SU-DHL-6 (cell line): ENCODE measurements around the gene OPRM1.

Experiments
- EZH2phosphoT487 ChIP-seq: fragments of 200-600 bp; sonication (generic), shearing (Covaris generic); conservative IDR thresholded peaks from 2 replicates; pipeline ENCODE4 v1.6.1; 2018; ENCODE audit warnings: mild to moderate bottlenecking, antibody characterized with exemption, low read length, moderate library complexity, mixed read lengths
- TF ChIP-seq, protein P1 (sequence below): fragments of 200-600 bp; sonication (generic); IDR thresholded peaks from one replicate; pipeline ENCODE4 v1.5.1; 2017; ENCODE audit warnings: antibody characterized with exemption, mild to moderate bottlenecking, low read length, moderate library complexity; ENCODE audit not compliant: insufficient read depth, poor library complexity, severe bottlenecking

DNA sequence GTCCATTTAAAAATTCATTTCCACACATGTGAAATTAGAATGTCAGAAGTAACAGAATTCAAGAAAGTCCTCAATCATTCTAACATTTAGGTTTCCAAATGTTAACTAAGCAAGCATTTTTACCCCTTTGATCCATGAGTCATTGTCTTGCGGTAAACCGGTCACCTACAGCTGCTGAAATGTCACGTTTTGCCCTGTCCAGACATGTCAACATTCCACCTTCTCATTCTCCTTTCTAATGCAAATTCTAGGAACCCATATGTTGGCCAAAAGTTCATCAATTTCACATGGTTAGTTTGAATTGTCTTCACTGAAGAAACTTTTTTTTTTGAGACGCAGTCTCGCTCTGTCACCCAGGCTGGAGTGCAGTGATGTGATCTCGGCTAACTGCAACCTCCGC lies 200.4 kb downstream of the OPRM1 start:
- TF ChIP-seq, protein P1, sequence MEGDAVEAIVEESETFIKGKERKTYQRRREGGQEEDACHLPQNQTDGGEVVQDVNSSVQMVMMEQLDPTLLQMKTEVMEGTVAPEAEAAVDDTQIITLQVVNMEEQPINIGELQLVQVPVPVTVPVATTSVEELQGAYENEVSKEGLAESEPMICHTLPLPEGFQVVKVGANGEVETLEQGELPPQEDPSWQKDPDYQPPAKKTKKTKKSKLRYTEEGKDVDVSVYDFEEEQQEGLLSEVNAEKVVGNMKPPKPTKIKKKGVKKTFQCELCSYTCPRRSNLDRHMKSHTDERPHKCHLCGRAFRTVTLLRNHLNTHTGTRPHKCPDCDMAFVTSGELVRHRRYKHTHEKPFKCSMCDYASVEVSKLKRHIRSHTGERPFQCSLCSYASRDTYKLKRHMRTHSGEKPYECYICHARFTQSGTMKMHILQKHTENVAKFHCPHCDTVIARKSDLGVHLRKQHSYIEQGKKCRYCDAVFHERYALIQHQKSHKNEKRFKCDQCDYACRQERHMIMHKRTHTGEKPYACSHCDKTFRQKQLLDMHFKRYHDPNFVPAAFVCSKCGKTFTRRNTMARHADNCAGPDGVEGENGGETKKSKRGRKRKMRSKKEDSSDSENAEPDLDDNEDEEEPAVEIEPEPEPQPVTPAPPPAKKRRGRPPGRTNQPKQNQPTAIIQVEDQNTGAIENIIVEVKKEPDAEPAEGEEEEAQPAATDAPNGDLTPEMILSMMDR: no peak
- no peak for TF ChIP-seq EZH2phosphoT487
